Endothelial cell of umbilical vein (primary cell): Measurements from ENCODE around the gene TOPAZ1. TPM values are rescaled to one million over a fixed set of nuclear protein-coding genes. Genes with fewer than 3 reads are reported as not detected.

ENCODE experiments used
- BruUV-seq: library from RNA; stranded (reverse); fragments of 400-500 nt; replicated peaks from 2 replicates; lab custom pipeline; 2021; lab: Mats Ljungman, UMichigan
- CTCF ChIA-PET: fragments of 300-600, 350-600 bp; sonication (Branson Sonifier 250); formaldehyde crosslinking; loops from one replicate; lab custom pipeline; 2021; ENCODE audit warnings: antibody characterized with exemption, inconsistent platforms; lab: Charles Lee
- POLR2A ChIA-PET: fragments of 300-600, 350-600 bp; sonication (Branson Sonifier 250); formaldehyde crosslinking; loops from one replicate; lab custom pipeline; 2021; ENCODE audit warnings: antibody characterized with exemption, inconsistent platforms; lab: Charles Lee
- DNase-seq: peaks from one replicate; pipeline ENCODE4 v3.0.0-alpha.2; 2011; ENCODE audit warnings: low read depth, low spot score
- FAIRE-seq: peaks from 2 replicates; lab custom pipeline; 2011; peaks lifted over from hg19 to GRCh38; lab: Jason Lieb, UNC
- H2AFZ ChIP-seq: 2 replicates; pipeline ENCODE4 v1.6.0; 2012; ENCODE audit warnings: low read depth, low read length, control low read depth, inconsistent platforms
- H3K27ac ChIP-seq: 2 replicates; pipeline ENCODE4 v1.5.1; 2011; ENCODE audit warnings: low read depth, mild to moderate bottlenecking, control low read depth, low read length, moderate library complexity; ENCODE audit not compliant: insufficient read depth
- H3K27me3 ChIP-seq, 2 experiments: 2 replicates each; pipeline versions ENCODE4 v1.6.0 to v1.6.1; 2011; ENCODE audit warnings: low read length in 2 of 2, mixed read lengths in 1 of 2; ENCODE audit not compliant: control insufficient read depth in 2 of 2, insufficient read depth in 2 of 2
- H3K36me3 ChIP-seq, 2 experiments: 2 replicates in 1 of 2; 3 replicates in 1 of 2; pipeline ENCODE4 v1.5.1; 2011; ENCODE audit warnings: low read length in 2 of 2, mild to moderate bottlenecking in 1 of 2, moderate library complexity in 1 of 2; ENCODE audit not compliant: control insufficient read depth in 2 of 2, insufficient read depth in 2 of 2; ENCODE audit errors: extremely low read depth in 1 of 2
- H3K4me1 ChIP-seq: 3 replicates; pipeline ENCODE4 v1.5.1; 2011; ENCODE audit warnings: mild to moderate bottlenecking, low read length; ENCODE audit not compliant: control insufficient read depth, insufficient read depth; ENCODE audit errors: extremely low read depth
- H3K4me2 ChIP-seq: 2 replicates; pipeline ENCODE4 v1.6.1; 2011; ENCODE audit warnings: low read length, control low read depth, mixed read lengths; ENCODE audit not compliant: insufficient read depth
- H3K4me3 ChIP-seq, 3 experiments: fragments of 200-600 bp in 1 of 3; sonication (generic), shearing (Covaris generic) in 1 of 3; replicated peaks in 1 of 3; 2 replicates each; pipeline ENCODE4 v1.5.1; 2011 to 2016; ENCODE audit warnings: control low read depth in 3 of 3, low read length in 3 of 3, mild to moderate bottlenecking in 2 of 3, inconsistent platforms in 1 of 3, low read depth in 1 of 3, moderate library complexity in 1 of 3; ENCODE audit not compliant: insufficient read depth in 1 of 3
- H3K79me2 ChIP-seq: 2 replicates; pipeline ENCODE4 v1.6.0; 2012; ENCODE audit warnings: low read length, inconsistent platforms; ENCODE audit not compliant: control insufficient read depth, insufficient read depth
- H3K9ac ChIP-seq: replicated peaks from 2 replicates; pipeline ENCODE3; 2011; ENCODE audit warnings: low read length, control low read depth; ENCODE audit not compliant: insufficient read depth; ENCODE audit errors: extremely low read depth
- H3K9me1 ChIP-seq: replicated peaks from 3 replicates; pipeline ENCODE4 v1.6.0; 2011; ENCODE audit warnings: mild to moderate bottlenecking, low read length; ENCODE audit not compliant: control insufficient read depth, insufficient read depth; ENCODE audit errors: extremely low read depth
- H3K9me3 ChIP-seq: replicated peaks from 2 replicates; pipeline ENCODE4 v1.5.1; 2012; ENCODE audit warnings: low read length, inconsistent platforms; ENCODE audit not compliant: control insufficient read depth, insufficient read depth
- H4K20me1 ChIP-seq: replicated peaks from 2 replicates; pipeline ENCODE3; 2011; ENCODE audit warnings: mild to moderate bottlenecking, low read length; ENCODE audit not compliant: control insufficient read depth, insufficient read depth; ENCODE audit errors: extremely low read depth
- CTCF ChIP-seq, 2 donors: IDR thresholded peaks; 1 replicate in 1 of 2; 2 replicates in 1 of 2; pipeline ENCODE4 v1.5.1; 2011; ENCODE audit warnings: low read length in 2 of 2, mild to moderate bottlenecking in 2 of 2, moderate library complexity in 2 of 2, control low read depth in 1 of 2, inconsistent platforms in 1 of 2, low read depth in 1 of 2; ENCODE audit not compliant: insufficient read depth in 1 of 2; ENCODE audit errors: extremely low read depth in 1 of 2
- EZH2 ChIP-seq: IDR thresholded peaks from 2 replicates; pipeline ENCODE4 v1.6.1; 2012; ENCODE audit warnings: borderline replicate concordance, low read depth, mild to moderate bottlenecking, moderate library complexity, low read length, inconsistent platforms; ENCODE audit not compliant: severe bottlenecking
- FOS ChIP-seq: IDR thresholded peaks from 2 replicates; pipeline ENCODE4 v1.6.1; 2011; ENCODE audit warnings: mild to moderate bottlenecking, low read length, moderate library complexity, borderline replicate concordance; ENCODE audit not compliant: insufficient read depth
- GATA2 ChIP-seq: IDR thresholded peaks from 2 replicates; pipeline ENCODE4 v1.7.0; 2011; ENCODE audit warnings: low read depth, mild to moderate bottlenecking, moderate library complexity, mixed read lengths, low read length; ENCODE audit not compliant: insufficient read length, insufficient read depth
- JUN ChIP-seq: IDR thresholded peaks from 2 replicates; pipeline ENCODE4 v1.6.1; 2011; ENCODE audit warnings: borderline replicate concordance, low read depth; ENCODE audit not compliant: insufficient read length, insufficient read depth
- MYC ChIP-seq: IDR thresholded peaks from one replicate; pipeline ENCODE4 v1.6.1; 2011; ENCODE audit warnings: mild to moderate bottlenecking, low read depth, low read length
- POLR2A ChIP-seq: IDR thresholded peaks from 2 replicates; pipeline ENCODE4 v1.6.1; 2012; ENCODE audit warnings: low read depth, mild to moderate bottlenecking, control low read depth, low read length
- POLR2AphosphoS5 ChIP-seq: IDR thresholded peaks from 2 replicates; pipeline ENCODE4 v1.6.1; 2012; ENCODE audit warnings: low read depth, mild to moderate bottlenecking, control low read depth, low read length, moderate library complexity; ENCODE audit not compliant: insufficient read depth
- dilution Hi-C: fragments of 300-500 bp; cut with MboI; formaldehyde crosslinking; loops from one replicate; pipeline ENCODE4 v1.15.0; 2019; ENCODE audit warnings: low sequenced_read_pairs; ENCODE audit not compliant: extremely low pct_ligation_motif_present
- intact Hi-C: fragments of 100-400 bp; cut with micrococcal nuclease; formaldehyde crosslinking; loops from one replicate; pipeline ENCODE4 v1.10.0; 2022
- polyA plus RNA-seq, 4 experiments: library from polyadenylated mRNA; depleted of rRNA in 3 of 4; stranded (reverse) in 3 of 4; unstranded in 1 of 4; fragments of >200 nt; gene quantifications; 2 replicates each; pipeline versions ENCODE4 v1.2.1 to v1.2.3, GENCODE V29; 2011 to 2012; ENCODE audit warnings: missing spikeins in 1 of 4
- total RNA-seq: library from RNA; stranded (reverse); gene quantifications from 2 replicates; pipeline ENCODE4 v1.2.3, GENCODE V29; 2021
- TF ChIP-seq, protein P1 (sequence below): IDR thresholded peaks from 2 replicates; pipeline ENCODE4 v1.6.1; 2011; ENCODE audit not compliant: insufficient read depth, insufficient read length

TOPAZ1 gene
- total and polyA plus RNA-seq, 2 donors (not counting 3 experiments of a cell fraction or from before 2014, with no cell fraction given): not detected

GRCh38 chr3:44365952-44366351 is 124.3 kb downstream of the TOPAZ1 start:
- no peak overlapping the region for H3K9ac ChIP-seq
- TF ChIP-seq MYC (no peak), GATA2 (no peak), EZH2 (no peak), POLR2AphosphoS5 (no peak), FOS (no peak), POLR2A (no peak), JUN (no peak), CTCF (IDR thresholded peaks at IDR 0.05; ENCODE audit: extremely low read depth in 1 of 2, insufficient read depth in 1 of 2, low read depth in 1 of 2, low read length in 2 of 2) (no peak)
- TF ChIP-seq, protein P1, sequence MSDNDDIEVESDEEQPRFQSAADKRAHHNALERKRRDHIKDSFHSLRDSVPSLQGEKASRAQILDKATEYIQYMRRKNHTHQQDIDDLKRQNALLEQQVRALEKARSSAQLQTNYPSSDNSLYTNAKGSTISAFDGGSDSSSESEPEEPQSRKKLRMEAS: no peak
- ChIA-PET CTCF (no interaction called here), POLR2A (no interaction called here)
- dilution Hi-C loops (no loop called here), intact Hi-C loops (no loop called here)
- no peaks in the 10 kb centered on the region for H3K9me3 ChIP-seq
- H2AFZ ChIP-seq: no peak overlapping the region
- peaks cover 0 to 2% of the 10 kb centered on the region in 2 experiments for H3K36me3 ChIP-seq
- H4K20me1 ChIP-seq: no peaks in the 10 kb centered on the region
- no peak overlapping the region for H3K4me2 ChIP-seq
- no peaks in the 10 kb centered on the region for H3K4me1 ChIP-seq
- H3K79me2 ChIP-seq: no peaks in the 10 kb centered on the region
- DNase-seq: no peak
- BruUV-seq: no TSS peak
- FAIRE-seq: no peak
- H3K4me3 ChIP-seq: no peak overlapping the region
- H3K27ac ChIP-seq: no peak overlapping the region
- H3K9me1 ChIP-seq: no peaks in the 10 kb centered on the region
- no peaks in the 10 kb centered on the region for H3K27me3 ChIP-seq
